ENCODE data around the gene COX19. TPM values are rescaled to one million over a fixed set of nuclear protein-coding genes. Genes with fewer than 3 reads are reported as not detected.

The COX19 gene
- total RNA-seq, 1 donor from 2014 or later, result 5.4 TPM

DNA sequence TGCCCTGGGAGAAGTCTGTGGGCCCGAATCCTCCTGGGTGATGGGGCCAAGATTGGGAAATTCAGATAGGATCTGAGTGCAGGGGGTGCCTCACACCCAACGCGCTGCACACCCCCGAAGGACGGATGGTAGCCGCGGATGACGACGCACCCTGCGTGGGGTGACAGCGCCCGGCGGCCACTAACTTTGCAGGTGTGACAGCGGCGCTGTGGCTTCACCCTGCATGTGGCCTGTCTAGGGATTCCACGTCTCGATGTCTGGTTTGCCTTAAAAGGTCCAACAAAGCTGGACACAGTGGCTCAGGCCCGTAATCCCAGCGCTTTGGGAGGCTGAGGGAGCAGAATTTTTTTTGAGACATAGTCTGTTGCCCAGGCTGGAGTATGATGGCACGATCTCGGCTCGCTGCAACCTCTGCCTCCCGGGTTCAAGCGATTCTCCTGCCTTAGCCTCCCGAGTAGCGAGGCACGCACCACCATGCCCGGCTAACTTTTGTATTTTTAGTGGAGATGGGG, 39.4 kb downstream of the COX19 start:
- no peak overlapping the region for H3K4me3 ChIP-seq (ENCODE audit: low read depth, low read length)
- TF ChIP-seq, protein P1, sequence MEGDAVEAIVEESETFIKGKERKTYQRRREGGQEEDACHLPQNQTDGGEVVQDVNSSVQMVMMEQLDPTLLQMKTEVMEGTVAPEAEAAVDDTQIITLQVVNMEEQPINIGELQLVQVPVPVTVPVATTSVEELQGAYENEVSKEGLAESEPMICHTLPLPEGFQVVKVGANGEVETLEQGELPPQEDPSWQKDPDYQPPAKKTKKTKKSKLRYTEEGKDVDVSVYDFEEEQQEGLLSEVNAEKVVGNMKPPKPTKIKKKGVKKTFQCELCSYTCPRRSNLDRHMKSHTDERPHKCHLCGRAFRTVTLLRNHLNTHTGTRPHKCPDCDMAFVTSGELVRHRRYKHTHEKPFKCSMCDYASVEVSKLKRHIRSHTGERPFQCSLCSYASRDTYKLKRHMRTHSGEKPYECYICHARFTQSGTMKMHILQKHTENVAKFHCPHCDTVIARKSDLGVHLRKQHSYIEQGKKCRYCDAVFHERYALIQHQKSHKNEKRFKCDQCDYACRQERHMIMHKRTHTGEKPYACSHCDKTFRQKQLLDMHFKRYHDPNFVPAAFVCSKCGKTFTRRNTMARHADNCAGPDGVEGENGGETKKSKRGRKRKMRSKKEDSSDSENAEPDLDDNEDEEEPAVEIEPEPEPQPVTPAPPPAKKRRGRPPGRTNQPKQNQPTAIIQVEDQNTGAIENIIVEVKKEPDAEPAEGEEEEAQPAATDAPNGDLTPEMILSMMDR (conservative IDR thresholded peaks at IDR 0.05; ENCODE audit: low read depth, low read length), result no peak
- no peak for DNase-seq (ENCODE audit: low read depth)

DNA sequence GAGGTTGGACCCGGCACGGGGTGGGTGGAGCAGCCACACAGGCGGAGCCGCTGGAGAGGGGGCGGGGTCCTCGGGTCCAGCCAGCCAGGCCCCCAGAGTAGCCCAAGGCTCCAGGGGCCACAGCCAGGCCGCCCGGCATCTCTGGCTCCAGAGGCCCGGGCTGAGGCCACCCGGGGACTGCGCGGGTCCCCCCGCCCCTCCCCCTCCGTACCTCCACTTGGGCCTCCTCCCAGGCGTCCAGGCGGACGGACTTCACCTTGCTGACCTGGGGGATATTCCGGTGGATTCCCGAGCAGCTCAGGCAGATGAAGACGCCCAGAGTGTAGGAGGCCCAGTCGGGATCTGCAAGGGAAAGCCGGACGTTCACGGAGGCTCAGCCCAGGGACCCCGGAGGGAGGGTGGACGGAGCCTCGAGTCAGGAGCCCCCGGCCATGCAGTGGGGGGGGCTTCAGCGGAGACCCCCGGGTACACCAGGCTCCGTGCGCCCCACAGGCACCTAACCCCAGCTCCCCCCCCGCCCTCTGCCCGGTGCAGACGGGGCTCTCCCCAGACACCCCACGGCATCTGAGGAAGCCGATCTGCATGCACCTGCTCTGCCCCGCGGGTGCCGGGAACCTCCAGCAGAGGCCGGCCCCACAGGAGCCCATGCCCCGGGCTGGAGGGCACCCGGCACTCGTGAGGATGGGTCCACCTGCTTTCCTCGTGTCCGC, 40.0 kb downstream of the COX19 start:
- no peak for DNase-seq (ENCODE audit: low read depth)
- TF ChIP-seq, protein P1 (conservative IDR thresholded peaks at IDR 0.05; ENCODE audit: low read depth, low read length), result no peak

DNA sequence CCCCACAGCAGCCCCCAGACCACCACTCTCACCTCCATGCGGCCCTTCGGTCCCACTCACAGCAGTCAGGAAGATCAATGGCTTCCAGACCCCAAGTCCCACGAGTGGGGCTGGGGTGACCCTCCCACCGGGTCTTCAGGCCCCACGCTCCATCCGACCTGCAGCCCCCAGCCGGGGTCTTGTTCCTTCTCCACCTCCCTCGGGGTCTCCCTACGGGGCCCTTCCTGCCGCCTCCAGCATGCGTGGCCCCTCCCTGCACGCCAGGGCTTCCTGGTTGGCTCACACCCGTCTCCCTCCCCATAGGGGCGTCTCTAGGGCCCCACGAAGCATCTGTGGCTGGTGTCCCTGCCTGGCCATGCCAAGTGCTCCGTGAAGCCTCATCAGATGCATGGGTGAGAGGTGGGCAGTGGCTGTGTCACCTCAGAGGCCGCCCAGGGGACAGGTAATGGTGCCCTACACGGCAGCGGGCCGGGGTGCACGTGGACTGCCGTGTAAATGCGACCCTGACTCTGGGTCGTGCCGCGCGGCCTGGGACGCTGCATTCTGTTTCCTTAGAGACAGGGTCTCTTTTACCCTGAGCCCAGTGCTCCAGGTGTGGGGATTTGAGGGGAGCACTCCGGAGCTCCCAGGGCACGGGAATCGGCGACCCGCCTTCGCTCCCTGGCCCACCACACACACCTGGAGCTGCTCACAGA, 40.7 kb downstream of the COX19 start:
- H3K4me3 ChIP-seq (ENCODE audit: low read depth, low read length), result no peak overlapping the region
- TF ChIP-seq, protein P1 (conservative IDR thresholded peaks at IDR 0.05; ENCODE audit: low read depth, low read length), result no peak
- no peak for DNase-seq (ENCODE audit: low read depth)

More for the DNA sequence above, 40.0 kb downstream of the COX19 start:
- H3K4me3 ChIP-seq (ENCODE audit: low read depth, low read length), result no peak overlapping the region

DNA sequence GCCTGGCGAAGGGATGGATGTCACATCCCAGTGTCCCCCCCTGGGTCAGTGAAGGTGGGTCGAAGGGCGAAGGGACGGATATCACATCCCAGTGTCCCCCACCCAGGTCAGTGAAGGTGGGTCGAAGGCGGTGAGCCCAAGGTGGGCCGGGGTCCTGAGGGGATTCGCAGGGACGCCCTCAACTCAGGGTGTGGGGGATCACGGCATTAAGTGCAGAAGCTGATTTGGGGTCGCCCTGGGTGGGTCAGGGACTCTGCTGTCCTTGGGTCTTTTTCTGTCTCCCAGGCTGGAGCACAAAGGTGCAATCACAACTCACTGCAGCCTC, 42.7 kb downstream of the COX19 start:
- DNase-seq (ENCODE audit: low read depth), result no peak
- no peak overlapping the region for H3K4me3 ChIP-seq (ENCODE audit: low read depth, low read length)
- TF ChIP-seq, protein P1 (conservative IDR thresholded peaks at IDR 0.05; ENCODE audit: low read depth, low read length), result no peak

DNA sequence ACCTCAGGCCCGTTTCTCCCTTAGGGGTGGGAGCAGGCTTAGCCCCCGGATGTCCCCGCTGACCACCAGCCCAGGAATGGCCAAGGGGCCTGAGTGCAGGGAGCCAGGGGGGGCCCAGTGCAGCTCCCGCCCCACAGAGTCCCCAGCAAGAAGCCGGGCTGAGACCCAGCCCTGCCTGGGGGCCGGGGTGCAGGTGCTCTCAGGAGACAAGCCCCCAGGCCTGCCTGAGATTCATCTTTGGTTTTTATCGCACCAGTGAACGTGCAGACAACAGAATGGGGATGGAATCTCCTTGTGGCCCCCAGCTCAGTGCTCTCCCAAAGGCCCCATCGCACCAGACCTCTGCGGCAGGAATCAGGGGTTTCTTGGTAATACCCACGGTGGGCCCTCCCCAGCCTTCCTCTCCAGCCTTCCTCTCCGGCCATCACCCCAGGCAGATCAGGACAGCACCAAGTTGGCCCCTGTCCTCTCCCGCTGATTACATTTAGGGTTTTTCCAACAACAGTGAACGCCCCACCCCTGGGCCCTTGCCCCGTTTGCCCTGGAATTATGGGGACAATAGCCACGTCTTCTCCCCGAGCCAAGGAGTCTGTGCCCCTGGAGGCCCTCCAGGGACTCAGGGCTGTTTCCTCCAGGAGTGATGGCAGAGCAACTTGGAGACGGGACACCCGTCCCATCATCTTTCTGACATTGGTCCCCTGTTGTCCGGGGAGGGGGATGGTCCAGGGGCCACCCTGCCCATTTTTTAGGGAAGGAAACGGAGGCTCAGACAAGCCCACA, 43.3 kb downstream of the COX19 start:
- TF ChIP-seq, protein P1 (conservative IDR thresholded peaks at IDR 0.05; ENCODE audit: low read depth, low read length), result no peak
- DNase-seq (ENCODE audit: low read depth), result no peak
- no peak overlapping the region for H3K4me3 ChIP-seq (ENCODE audit: low read depth, low read length)

DNA sequence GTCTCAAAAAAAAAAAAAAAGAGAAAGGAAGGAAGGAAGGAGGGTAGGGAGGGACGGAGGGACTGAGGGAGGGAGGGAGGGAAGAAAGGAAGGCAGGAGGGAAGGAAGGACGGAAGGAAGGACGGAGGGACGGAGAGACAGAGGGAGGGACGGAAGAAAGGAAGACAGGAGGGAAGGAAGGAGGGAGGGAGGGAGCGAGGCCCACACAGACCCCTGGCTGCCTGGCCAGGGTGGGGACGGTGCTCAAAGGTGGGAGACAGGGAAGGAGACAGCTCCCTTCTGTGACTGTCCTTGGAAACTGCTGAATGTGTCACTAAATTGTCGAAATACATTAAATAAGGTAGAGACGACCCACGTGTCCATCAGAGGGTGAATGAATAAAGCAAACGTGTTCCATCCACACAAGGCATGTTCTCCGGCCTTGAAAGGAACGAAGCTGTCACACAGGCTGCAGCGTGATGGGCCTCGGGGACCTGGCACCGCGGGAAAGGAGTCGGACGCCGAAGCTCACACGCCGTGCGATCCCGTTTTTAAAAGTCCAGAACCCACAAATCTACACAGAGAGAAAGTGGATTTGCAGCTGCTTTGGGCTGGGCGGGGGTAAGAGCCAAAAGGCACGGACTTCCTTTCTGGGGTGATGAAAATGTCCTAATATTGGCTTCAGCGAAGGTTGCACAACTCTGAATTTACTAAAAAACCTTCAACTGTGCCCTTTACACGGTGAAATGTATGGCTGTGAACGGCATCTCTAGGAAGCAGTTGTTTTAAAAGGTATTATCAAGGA, 44.2 kb downstream of the COX19 start:
- TF ChIP-seq, protein P1 (conservative IDR thresholded peaks at IDR 0.05; ENCODE audit: low read depth, low read length), result no peak
- DNase-seq (ENCODE audit: low read depth), result no peak
- no peak overlapping the region for H3K4me3 ChIP-seq (ENCODE audit: low read depth, low read length)
